GM12892 (cell line): ENCODE results near the gene DAPK1.

Source experiments
- POLR2A ChIP-seq: IDR thresholded peaks from 2 replicates; pipeline ENCODE4 v1.6.1; 2011; ENCODE audit warnings: low read depth, low read length, control low read depth
- POLR2AphosphoS5 ChIP-seq: IDR thresholded peaks from 2 replicates; pipeline ENCODE4 v1.6.1; 2011; ENCODE audit warnings: low read depth, low read length, control low read depth
- TAF1 ChIP-seq: IDR thresholded peaks from 2 replicates; pipeline ENCODE4 v1.6.1; 2011; ENCODE audit warnings: low read depth, mild to moderate bottlenecking, control low read depth, low read length, borderline replicate concordance

- no peak for TF ChIP-seq POLR2AphosphoS5
- no peak for TF ChIP-seq POLR2A
- no peak for TF ChIP-seq TAF1
Measured at GRCh38 chr9:87716141-87716540, 218.5 kb downstream of the DAPK1 start.
